GM21528 (cell line): ENCODE measurements around the gene PPP2CA.
"Not testable (repeated sequence)": the region's sequence is repeated elsewhere in the genome, so short reads cannot be mapped to it uniquely, and the experiment has no call there.

Experiments
- ATAC-seq: cut with Tn5 transposase; IDR thresholded peaks from one replicate; pipeline ENCODE4 v1.9.1; 2021; ENCODE audit warnings: mild to moderate bottlenecking, moderate library complexity; ENCODE audit not compliant: unreplicated experiment, low FRiP score

PPP2CA gene

GRCh38 chr5:134152173-134152832 is 73.6 kb downstream of the PPP2CA start:
- ATAC-seq, result not testable (repeated sequence)

DNA sequence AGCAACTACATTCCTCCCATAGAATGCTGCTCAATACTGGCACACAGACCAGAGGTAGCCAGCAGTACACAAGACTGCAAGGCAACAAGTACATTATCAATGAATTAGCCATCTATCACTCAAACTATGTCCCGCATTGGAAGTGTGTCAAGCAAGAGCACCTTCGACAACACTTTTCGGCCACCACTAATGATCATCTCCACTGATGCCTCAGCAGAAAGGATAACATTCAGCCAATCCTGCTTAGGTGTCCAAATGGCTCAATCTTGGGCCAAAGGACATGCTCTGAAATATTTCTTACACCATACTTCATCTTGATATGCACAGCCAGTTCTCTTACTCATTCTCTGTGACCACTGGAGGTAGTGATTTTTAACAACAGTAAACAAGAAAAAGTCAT is 74.2 kb downstream of the PPP2CA start:
- ATAC-seq, result no peak

- ATAC-seq, result no peak
Observed at GRCh38 chr5:134149571-134150303, 76.1 kb downstream of the PPP2CA start.

DNA sequence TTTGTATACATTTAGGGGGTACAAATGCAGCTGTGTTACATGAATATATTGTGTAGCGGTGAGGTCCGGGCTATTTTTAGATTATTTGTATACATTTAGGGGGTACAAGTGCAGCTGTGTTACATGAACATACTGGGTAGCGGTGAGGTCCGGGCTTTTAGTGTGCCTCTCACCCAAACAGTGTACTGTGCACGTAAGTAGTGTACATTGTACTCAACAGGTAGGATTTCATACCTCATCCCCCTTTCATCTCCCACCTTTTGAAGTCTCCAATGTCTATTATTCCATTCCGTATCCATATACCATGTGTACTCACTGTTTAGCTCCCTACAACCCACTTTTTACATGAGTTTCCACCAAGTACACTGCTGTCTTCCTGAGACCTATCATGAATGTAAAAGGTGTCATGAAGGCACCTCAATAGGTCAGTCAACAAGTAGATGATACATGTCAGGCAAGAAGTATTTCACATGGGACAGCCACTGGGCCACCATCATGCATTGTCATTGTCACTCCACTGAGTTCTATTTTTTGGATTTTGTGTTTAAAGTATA is 76.8 kb downstream of the PPP2CA start:
- ATAC-seq, result no peak

- ATAC-seq, result no peak
Observed at GRCh38 chr5:134148316-134148715, 77.6 kb downstream of the PPP2CA start.

- no peak for ATAC-seq
Observed at GRCh38 chr5:134146651-134147518, 79.0 kb downstream of the PPP2CA start.

DNA sequence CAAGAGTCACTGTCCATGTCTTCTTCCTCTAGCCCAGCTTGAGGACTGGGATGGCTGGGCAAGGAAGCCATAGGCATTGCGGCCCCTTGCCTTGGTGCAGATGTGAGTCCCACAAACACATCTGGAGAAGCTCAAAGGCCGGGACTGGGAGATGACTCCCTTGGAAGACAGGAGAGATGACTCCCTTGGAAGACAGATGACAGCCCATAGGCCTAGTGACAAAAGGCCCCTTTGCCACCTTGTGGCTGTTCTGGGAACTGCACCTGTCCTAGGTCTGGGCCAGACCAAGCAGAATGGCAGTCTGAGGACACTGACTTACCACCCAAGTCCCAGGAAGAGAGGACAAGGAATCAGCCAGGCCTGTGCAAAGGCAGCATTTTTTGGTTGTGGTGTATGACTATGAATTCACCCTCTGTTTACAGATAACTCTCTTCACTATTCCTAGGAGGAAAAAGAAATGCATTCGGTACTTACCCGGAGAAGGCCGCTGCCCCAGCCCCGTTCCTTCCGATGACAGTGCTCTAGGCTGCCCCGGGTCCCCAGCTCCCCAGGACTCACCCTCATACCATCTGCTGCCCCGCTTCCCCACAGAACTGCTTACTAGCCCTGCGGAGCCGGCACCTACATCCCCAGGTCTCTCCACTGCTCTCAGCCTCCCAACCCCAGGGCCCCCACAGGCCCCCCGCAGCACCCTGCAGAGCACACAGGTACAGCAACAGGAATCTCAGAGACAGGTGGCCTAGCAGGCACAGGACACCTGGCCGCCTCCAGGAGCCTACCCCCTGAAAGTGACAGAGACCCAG is 79.9 kb downstream of the PPP2CA start:
- peak; percentile 52 for ATAC-seq

DNA sequence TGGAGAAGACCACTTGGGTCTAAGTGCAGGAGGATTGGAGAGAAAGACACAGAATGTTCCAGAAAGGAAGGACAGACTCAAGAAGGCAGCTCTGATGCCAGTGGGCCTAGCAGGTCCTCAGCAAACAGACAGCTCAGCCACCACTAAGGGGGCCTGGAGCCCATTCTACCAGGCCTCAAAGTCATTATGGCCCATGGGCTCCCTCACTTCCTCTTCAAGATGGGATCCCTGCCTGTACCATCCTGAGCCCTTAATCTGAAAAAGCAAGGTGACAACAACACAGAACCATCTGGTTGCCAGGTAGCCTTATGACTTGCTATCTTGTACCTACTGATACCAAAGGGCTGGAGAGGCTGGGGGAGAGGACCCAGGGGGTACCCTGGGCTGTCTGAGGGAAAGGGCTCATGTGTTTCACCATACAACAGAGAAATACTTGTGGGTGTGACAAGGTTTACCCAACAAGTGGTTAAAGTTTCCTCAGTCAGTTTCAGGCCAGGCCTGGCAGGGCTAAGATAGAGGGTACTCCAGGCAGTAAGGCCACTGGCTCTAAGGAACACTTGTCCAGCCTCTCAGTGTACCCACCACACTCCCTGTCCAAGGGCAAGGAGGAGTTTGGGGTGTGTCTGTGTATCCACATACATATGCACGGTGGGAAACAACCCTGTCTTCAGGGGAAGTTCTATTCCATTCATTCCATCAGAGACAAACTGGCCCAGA is 80.7 kb downstream of the PPP2CA start:
- no peak for ATAC-seq
